IPS-18c (cell line): ENCODE results near the gene RUSC1.
A peak's percentile ranks its signal among the peaks of the same experiment; 100 is the strongest.
"Not testable (repeated sequence)": the region's sequence is repeated elsewhere in the genome, so short reads cannot be mapped to it uniquely, and the experiment has no call there.

Experiments used
- H3K4me3 ChIP-seq: 2 replicates; pipeline ENCODE4 v1.7.0; 2013; ENCODE audit warnings: low read depth, mild to moderate bottlenecking, low read length, moderate library complexity; ENCODE audit not compliant: insufficient read depth
- H3K9me3 ChIP-seq: one replicate; pipeline ENCODE4 v1.6.1; 2013; ENCODE audit warnings: mild to moderate bottlenecking, low read length, moderate library complexity; ENCODE audit not compliant: control insufficient read depth, insufficient read depth

The RUSC1 gene

DNA sequence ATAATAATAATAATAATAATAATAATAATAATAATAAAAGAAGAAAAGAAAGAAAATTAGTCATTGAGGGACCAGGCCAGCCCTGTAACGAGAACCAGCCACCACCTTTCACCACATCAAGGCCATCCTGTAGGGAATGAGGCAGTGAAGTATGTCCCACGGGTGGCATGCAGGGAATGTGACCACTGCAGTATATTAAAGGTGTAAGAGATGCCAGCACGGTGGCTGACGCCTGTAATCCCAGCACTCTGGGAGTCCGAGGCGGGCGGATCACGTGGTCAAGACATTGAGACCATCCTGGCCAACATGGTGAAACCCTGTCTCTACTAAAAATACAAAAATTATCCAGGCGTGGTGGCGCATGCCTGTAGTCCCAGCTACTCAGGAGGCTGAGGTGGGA lies 29.7 kb upstream of the RUSC1 start:
- not testable (repeated sequence) for H3K9me3 ChIP-seq, H3K4me3 ChIP-seq

DNA sequence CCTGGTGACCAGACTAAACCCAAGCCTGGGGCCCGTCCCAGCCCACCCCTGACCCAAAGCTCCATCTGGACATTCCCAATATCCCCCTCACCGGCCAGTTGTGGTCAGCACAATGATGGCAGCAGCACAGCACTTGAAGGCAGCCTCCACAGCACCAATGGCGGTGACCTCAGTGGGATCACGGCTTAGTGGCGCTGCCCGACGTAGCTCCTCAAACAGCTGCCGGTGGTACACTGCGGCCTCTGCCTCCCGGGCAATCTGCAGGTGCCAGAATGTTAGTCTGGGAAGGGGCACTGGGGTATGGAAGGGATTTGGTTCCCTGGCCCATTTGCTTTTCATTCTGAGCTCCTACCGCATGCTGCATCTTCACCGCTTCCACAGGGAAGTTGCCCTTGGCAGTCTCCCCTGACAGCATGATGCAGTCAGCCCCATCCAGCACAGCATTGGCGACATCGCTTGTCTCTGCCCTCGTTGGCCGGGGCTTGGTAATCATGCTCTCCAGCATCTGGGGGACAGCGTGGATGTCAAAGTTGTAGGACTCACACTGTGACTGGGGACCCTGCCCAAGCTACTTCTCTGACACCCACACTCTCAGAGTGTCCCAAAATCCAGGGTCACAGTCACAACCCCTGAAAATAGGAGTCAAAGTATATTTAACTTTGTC lies 27.5 kb upstream of the RUSC1 start:
- no peak overlapping the region for H3K4me3 ChIP-seq
- peaks cover 2% of the 10 kb centered on the region for H3K9me3 ChIP-seq

DNA sequence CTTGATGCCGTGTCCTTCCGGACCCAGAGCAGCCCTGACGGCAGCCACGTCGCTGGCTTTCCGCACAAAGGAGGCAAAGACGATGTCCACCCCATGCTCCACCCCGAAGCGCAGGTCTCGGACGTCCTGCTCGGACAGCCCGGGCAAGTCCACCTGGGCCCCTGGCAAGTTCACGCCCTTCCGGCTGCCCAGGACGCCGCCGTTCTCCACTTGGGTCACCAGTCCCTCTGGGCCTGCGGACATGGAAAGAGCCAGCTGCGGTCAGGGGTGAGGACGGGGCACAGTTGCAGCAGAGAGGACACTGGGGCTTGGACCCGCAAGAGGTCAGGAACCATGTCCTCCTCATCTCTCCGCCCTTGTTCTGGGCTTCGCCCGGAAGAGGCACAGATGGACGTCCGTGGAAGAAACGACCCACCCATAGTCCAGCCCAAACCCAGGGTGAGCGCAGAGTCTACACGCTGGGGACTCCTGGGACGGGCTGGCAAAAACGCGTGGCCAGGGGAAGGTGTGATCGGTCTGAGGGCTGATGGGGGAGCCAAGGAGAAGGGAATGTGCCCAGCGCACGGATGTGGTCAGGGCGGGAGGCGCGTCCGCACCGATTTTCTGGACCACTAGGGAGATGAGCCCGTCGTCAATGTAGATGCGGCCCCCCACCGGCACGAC lies 26.0 kb upstream of the RUSC1 start:
- Histone ChIP-seq H3K9me3 (peaks cover 2% of the 10 kb centered on the region), H3K4me3 (peak overlapping the region; percentile 87)

DNA sequence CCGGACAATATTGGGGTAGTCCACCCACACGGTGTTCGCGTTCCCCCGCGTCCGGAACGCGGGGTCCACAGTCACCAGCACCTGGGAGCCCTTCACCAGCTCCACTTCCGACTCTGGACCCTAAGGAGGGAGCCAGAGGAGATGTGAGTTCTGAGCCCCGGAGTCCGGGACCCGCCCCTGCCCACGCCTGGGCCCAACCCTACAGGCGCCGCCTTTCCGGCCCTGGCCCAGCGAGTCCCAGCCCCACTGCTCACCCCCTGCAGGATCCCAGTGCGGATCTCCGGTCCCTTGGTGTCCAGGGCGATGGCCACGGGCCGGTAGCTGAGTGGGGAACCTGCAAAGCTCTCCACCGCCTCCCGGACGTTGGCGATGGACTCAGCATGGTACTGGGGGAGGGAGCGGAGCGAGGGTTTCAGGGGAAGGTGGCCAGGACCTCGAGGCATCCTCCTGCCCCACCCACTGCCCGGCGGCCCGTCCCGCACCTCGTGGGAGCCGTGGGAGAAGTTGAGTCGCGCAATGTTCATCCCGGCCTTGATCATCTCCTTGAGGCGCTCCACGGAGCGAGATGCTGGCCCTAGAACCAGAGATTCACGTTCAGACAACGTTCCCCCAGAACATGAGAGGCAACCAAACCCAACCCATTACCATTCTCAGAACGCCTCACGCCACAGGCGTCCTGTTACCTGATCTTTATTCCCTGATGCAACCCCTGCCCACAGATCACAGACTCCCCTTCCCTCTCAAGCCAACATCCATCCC lies 25.3 kb upstream of the RUSC1 start:
- peak overlapping the region; percentile 87 for H3K4me3 ChIP-seq
- peaks cover 2% of the 10 kb centered on the region for H3K9me3 ChIP-seq

DNA sequence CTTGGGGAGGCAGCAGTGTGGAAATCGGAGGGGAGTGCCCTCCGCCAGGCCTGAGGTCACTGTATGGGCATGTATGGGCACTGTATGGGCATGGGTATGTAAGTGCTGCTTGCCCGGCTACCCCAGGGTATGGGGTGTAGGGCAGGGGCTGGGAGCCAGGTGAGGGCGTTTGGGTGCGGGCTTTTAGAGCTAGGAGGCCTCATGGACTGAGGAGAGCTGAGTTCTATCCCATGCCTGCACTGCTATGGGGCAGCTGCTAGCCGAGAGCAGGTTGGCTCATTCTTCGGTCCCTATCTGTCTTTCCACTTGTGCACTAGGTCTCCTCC lies 24.8 kb upstream of the RUSC1 start:
- H3K9me3 ChIP-seq: peaks cover 2% of the 10 kb centered on the region
- peak overlapping the region; percentile 87 for H3K4me3 ChIP-seq

DNA sequence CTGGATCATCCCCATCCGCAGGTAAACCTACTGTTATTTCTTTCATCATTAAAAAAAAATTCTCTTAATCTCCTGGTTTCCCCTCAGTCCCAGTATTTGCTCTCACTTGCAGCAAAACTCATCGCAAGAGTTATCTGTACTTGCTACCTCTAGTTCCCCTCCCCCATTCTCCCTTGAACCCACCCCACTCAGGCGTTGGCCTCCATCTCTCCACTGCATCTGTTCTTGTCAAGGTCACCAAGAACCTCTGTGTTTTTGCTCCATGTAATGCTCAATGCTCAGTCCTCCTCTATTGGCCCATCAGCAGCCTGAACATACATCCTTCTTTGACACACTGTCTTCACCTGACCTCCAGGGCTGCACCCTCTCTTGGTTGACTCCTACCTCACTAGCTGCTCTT lies 24.0 kb upstream of the RUSC1 start:
- Histone ChIP-seq H3K9me3 (peaks cover 2% of the 10 kb centered on the region), H3K4me3 (no peak overlapping the region)

DNA sequence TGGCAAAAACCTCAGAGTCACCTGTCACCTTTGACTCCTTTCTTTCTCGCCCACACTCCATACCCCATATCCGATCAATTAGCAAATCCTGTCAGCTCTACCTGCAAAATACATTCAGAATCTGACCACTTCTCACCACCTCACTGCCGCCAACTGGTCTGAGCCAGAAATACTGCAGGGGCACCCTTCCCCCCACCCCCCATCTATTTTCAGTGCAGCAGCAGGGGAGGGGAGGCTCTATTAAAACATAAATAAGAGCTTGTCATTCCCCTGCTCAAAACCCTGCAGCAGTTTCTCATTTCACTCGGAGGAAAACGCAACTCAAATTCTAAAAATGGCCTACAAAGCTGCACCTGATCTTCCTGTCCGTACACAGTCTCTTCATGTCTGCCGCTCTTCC lies 23.3 kb upstream of the RUSC1 start:
- no peak overlapping the region for H3K4me3 ChIP-seq
- peaks cover 2% of the 10 kb centered on the region for H3K9me3 ChIP-seq

DNA sequence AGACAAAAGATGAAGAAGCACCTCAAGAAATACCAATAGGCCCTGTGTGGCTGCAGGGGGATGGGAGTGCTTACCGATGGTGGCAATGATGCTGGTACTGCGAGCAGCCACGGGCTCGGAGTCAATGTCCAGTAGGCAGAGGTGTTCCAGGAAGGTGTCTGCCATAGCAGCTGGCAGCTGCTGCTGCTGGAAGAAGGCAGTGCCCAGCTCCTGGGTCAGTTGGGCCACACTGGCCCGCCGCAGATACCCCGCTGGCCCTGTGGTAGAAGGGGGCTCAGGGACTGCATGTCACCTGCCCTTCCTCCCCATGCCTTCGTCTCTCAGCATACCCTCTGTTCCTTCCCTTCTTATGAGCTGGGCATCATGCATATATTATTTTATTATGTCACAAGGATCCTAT lies 20.7 kb upstream of the RUSC1 start:
- Histone ChIP-seq H3K4me3 (no peak overlapping the region), H3K9me3 (peaks cover 2% of the 10 kb centered on the region)

DNA sequence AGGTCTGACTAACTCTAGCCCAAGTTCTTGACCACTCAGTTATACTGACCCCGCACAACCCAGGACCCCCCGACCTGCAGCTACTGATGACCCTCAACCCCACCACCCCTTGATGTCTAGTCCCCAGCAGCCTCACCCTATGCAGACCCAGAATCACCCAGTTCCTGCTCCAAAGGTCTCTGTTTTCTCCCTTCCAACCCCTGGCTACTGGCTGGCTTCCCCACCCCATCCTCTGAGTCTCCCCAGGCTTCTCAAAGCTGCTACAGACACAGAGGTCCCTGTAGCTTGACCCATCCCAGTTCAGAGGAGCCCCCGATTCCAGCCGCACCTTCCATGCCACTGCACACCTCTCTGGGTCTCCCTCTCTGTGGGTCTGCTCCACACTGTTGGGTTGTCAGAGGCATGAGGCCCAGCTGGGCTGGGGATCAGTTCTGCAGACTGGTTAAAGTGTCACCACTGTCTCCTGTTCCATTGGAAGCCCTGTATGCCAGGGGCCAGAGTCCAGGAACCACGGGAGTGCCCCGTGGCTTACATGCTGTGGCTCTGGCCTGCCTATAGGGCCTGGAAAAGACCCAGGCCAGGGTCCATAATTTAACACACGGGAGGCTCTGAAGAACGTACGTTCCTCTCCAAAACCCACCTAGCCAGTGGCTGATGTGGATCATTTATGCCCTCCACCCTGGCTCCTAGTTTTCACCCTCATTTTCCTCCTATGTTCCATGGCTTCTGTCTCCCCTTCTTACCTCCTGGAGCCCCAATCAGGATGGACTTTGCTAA lies 20.0 kb upstream of the RUSC1 start:
- no peak overlapping the region for H3K4me3 ChIP-seq
- H3K9me3 ChIP-seq: no peaks in the 10 kb centered on the region

DNA sequence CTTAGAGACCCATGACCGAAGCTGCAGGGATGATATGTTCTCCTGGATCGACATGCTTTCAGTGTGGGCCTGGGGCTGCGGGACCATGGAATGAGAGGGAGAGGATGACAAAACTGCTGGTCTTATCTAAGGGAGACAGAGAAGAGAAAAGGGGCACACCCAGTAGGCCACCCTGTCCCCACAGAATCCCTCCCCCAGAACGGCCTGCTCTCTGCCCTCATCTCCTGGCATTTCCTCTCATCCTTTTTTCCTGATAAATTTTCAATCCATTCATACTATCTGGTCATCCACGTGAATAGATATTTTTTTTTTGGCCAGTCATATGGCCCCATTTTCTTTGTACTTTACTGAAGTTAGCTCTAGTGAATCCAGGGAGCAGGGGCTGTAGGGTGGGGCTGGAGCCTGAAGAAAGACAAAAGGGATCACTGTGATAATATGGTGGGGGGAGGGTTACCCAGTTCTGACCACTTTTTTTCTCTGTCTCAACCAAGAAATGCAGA lies 19.3 kb upstream of the RUSC1 start, which contains the start of gene PKLR:
PKLR (minus strand) TSS at position 97 of the 500 bp plus-strand sequence; CDS start at position 54, 43 bp downstream.
- no peaks in the 10 kb centered on the region for H3K9me3 ChIP-seq
- H3K4me3 ChIP-seq: no peak within 1 kb of the TSS

DNA sequence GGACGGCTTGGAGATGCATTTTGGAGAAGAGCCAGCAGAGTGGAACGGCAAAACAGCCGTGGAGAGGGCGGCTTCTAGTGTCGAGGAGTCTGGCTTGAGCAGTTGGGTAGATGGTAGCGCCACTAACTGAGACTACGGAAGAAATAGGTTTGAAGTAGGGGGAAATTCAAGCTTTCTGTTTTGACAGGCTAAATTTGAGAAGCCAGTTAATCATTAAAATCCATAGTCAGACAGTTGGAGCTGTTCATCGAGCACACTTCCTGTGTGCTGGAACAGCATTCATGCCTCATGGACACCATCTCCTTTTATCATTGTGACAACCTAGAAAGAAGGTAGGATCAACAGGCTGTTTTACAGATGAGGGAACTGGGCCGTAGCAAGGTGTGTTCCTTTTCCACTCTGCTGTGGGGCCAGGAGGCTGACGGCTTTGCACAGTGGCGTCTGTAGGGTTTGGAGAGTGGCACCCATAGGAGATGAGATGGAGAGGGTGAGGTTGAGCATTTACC lies 16.1 kb upstream of the RUSC1 start:
- no peaks in the 10 kb centered on the region for H3K9me3 ChIP-seq
- no peak overlapping the region for H3K4me3 ChIP-seq

DNA sequence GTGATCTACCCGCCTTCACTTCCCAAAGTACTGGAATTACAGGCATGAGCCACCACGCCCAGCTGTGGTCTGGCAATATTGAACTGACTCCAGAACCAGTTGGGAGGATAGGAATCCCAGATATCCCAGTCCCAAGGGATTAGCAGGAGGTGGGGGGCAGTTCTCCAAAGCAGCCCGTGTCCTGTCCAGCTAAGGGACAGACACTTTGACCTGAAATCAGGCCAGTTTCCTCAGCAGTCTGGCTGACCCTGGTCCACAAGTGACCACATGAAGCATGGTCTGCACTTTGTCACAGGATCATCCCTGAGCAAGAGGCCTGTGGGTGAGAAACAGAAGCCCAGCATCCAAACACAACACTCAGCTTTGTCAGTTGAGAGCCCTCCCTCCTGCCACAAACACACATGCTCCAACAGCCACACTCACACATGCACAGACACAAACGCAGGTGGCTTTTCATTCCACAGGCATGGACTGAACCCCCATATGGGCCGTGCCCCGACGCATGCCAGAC lies 14.8 kb upstream of the RUSC1 start:
- H3K9me3 ChIP-seq: no peaks in the 10 kb centered on the region
- no peak overlapping the region for H3K4me3 ChIP-seq

DNA sequence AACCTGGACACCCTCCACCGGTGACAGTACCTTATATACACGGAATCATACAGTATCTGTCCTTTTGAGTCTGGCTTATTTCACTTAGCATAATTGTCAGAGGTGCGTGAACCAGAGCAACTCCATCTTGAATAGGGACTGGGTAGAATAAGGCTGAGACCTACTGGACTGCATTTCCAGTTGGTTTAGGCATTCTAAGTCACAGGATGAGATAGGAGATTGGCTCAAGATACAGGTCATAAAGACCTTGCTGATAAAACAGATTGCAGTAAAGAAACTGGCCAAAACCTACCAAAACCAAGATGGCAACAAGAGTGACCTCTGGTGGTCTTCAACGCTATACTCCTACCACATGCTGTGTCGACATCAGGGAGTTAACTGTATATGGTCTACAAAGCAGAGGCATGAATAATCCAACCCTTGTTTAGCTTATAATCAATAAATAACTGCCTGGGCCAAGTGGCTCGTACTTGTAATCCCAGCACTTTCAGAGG lies 13.4 kb upstream of the RUSC1 start:
- Histone ChIP-seq H3K4me3 (no peak overlapping the region), H3K9me3 (no peaks in the 10 kb centered on the region)

DNA sequence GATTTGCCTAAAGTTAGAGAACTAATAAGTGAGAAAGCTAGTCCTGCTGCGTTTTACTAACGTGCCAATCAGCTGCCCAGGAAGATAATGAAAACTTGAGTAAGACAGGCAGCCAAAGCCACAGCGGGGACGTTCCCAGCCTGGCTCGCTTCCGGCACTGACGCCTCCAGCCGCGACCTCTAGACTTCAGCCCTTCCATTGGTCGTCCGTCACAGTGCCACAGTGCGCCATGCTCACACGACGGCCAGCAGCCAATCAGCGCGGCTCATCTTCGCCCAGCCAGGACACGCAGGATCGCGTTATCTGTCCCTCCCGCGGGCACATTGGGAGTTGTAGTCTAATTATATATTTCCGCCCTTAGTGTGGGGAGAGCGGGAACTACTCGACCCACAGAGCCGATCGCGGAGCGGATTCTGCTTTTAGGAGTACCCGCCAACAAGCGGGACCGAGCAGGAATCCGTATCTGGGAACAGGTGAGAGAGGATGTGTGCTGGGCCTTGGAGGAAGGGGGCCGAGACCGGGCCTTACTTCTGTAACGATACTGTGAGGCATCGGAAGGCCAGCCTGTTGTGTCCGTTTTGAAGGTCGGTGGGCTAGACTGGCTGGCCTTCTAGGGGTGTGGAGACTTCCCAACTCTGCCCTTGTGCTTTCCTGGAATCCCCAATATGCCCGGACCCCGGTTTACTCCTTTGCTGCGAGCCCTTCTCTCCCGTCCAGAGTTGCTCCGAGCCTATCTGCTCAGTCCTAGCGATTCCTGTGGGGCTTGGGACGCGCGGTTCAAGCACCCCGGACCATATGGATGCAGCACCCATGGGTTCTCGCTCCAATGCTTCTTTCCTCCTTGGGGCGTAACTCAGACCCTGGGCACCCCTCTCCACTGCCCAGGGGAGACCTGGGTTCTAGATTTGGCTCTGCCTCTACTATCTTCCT lies 11.9 kb upstream of the RUSC1 start, which contains the start of gene FDPS:
FDPS (plus strand) TSS at position 374 of the 930 bp plus-strand sequence. CDS start 924 bp downstream, outside the sequence.
- Histone ChIP-seq H3K9me3 (no peaks in the 10 kb centered on the region), H3K4me3 (peak within 1 kb of the TSS; percentile 99)

DNA sequence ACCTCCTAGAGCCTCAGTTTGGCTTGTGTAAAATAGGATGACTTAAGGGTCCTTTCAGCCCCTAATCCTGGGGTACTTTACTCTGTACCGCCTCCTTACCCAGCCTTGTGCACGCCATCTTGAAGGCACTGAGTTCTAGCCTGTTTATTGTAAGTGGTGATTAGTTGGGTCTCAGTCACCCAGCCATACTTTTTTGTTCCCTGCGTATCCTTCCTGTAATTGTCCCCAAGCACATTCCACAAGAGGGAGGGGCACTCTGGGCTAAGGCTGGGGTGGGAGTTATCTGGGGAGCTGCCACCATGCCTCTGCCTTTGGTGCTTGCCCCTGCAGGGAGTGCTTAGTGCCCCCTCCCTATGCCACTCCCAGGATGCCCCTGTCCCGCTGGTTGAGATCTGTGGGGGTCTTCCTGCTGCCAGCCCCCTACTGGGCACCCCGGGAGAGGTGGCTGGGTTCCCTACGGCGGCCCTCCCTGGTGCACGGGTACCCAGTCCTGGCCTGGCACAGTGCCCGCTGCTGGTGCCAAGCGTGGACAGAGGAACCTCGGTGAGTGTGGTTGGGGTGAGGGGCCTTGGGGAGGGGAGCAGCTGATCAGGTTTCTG lies 11.2 kb upstream of the RUSC1 start:
- Histone ChIP-seq H3K4me3 (peak overlapping the region; percentile 99), H3K9me3 (no peaks in the 10 kb centered on the region)
